ENCODE results near the gene TECR. TPM values are rescaled to one million over a fixed set of nuclear protein-coding genes. Genes with fewer than 3 reads are reported as not detected.

The TECR gene
- total and polyA plus RNA-seq, 9 of the 15 experiments (the other 6 are each of a cell fraction or from before 2014, with no cell fraction given) = 29.3 to 211 (median 81.4) TPM

GRCh38 chr19:14571695-14572490 lies 42.5 kb downstream of the TECR start, which contains the start of gene NDUFB7 (continued):
- TF ChIP-seq ARID4B (CRISPR knock-in tag; IDR thresholded peaks at IDR 0.05) (peak; percentile 98), ZNF76 (CRISPR knock-in tag; IDR thresholded peaks at IDR 0.05; ENCODE audit: borderline replicate concordance) (no peak), FUS (optimal IDR thresholded peaks at IDR 0.05; ENCODE audit: low read depth, low read length) (no peak), CHAMP1 (IDR thresholded peaks at IDR 0.05) (peak; percentile 73; the same call in 1 of the 2 replicates), TRIM24 (IDR thresholded peaks at IDR 0.05) (peak in 1 of 2 experiments; percentile 77; a peak in 2 of 4 replicates), RBBP5 (IDR thresholded peaks at IDR 0.05; ENCODE audit: borderline replicate concordance, insufficient read depth, low read length, poor library complexity, severe bottlenecking) (peak; percentile 96), L3MBTL2 (IDR thresholded peaks at IDR 0.05) (peak; percentile 65), NCOA1 (IDR thresholded peaks at IDR 0.05; ENCODE audit: low read depth) (peak; percentile 52; the same call in 1 of the 2 replicates), ELK1 (CRISPR knock-in tag; IDR thresholded peaks at IDR 0.05) (no peak), FOXA3 (CRISPR knock-in tag; conservative IDR thresholded peaks at IDR 0.05 in 1 of 2, IDR thresholded peaks at IDR 0.05 in 1 of 2) (peak in 1 of 2 experiments; percentile 72; a peak in 2 of 4 replicates), SMAD4 (CRISPR knock-in tag; conservative IDR thresholded peaks at IDR 0.05) (peak; percentile 43; the same call in 1 of the 2 replicates), PURB (CRISPR knock-in tag; IDR thresholded peaks at IDR 0.05; ENCODE audit: low read depth) (no peak), SIN3B (IDR thresholded peaks at IDR 0.05; ENCODE audit: low read depth) (peak; percentile 94), HES1 (IDR thresholded peaks at IDR 0.05; ENCODE audit: low read depth) (no peak), ELF4 (CRISPR knock-in tag; IDR thresholded peaks at IDR 0.05) (peak; percentile 63; the same call in 1 of the 2 replicates), MEIS2 (IDR thresholded peaks at IDR 0.05; ENCODE audit: partially characterized antibody) (peak; percentile 74), KAT7 (CRISPR knock-in tag; IDR thresholded peaks at IDR 0.05; ENCODE audit: borderline replicate concordance) (peak; percentile 93; the same call in 1 of the 2 replicates), ZNF644 (tag; IDR thresholded peaks at IDR 0.05; ENCODE audit: low read depth) (0 out of 2 replicates have a peak, but pooled peaks have one; percentile 16)
